ENCODE data around the gene DIS3L2.

GRCh38 chr2:232347369-232347768 lies 385.9 kb downstream of the DIS3L2 start:
- TF ChIP-seq, protein P1, sequence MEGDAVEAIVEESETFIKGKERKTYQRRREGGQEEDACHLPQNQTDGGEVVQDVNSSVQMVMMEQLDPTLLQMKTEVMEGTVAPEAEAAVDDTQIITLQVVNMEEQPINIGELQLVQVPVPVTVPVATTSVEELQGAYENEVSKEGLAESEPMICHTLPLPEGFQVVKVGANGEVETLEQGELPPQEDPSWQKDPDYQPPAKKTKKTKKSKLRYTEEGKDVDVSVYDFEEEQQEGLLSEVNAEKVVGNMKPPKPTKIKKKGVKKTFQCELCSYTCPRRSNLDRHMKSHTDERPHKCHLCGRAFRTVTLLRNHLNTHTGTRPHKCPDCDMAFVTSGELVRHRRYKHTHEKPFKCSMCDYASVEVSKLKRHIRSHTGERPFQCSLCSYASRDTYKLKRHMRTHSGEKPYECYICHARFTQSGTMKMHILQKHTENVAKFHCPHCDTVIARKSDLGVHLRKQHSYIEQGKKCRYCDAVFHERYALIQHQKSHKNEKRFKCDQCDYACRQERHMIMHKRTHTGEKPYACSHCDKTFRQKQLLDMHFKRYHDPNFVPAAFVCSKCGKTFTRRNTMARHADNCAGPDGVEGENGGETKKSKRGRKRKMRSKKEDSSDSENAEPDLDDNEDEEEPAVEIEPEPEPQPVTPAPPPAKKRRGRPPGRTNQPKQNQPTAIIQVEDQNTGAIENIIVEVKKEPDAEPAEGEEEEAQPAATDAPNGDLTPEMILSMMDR (IDR thresholded peaks at IDR 0.05): no peak
- TF ChIP-seq POLR2A (IDR thresholded peaks at IDR 0.05) (no peak), POLR2AphosphoS5 (IDR thresholded peaks at IDR 0.05) (no peak)
